SIG-M5 treated with dmso at 0.1 percent for 504 hours (cell line): ENCODE data around the gene CSMD2.

ENCODE experiments used
- DNase-seq: peaks from one replicate; lab custom pipeline; 2025; ENCODE audit not compliant: unreplicated experiment; lab: John Stamatoyannopoulos, UW

The CSMD2 gene

GRCh38 chr1:34009340-34009985 is 155.6 kb downstream of the CSMD2 start:
- DNase-seq = no peak

GRCh38 chr1:34007760-34008159 is 157.3 kb downstream of the CSMD2 start:
- DNase-seq = no peak

- no peak for DNase-seq
Measured at GRCh38 chr1:34005309-34005708, 159.7 kb downstream of the CSMD2 start.

GRCh38 chr1:34002810-34003209 is 162.2 kb downstream of the CSMD2 start:
- no peak for DNase-seq

GRCh38 chr1:33997127-33998036 is 167.6 kb downstream of the CSMD2 start:
- DNase-seq = no peak

- DNase-seq = no peak
Measured at GRCh38 chr1:33996281-33996680, 168.7 kb downstream of the CSMD2 start.

- no peak for DNase-seq
Measured at GRCh38 chr1:33993301-33993700, 171.7 kb downstream of the CSMD2 start.

GRCh38 chr1:33990281-33990680 is 174.7 kb downstream of the CSMD2 start:
- no peak for DNase-seq

GRCh38 chr1:33988161-33988560 is 176.9 kb downstream of the CSMD2 start:
- no peak for DNase-seq

GRCh38 chr1:33986390-33987095 is 178.5 kb downstream of the CSMD2 start:
- DNase-seq = no peak

- DNase-seq = no peak
Measured at GRCh38 chr1:33985656-33986055, 179.4 kb downstream of the CSMD2 start.

GRCh38 chr1:33984906-33985565 is 180.0 kb downstream of the CSMD2 start:
- DNase-seq = no peak

- no peak for DNase-seq
Measured at GRCh38 chr1:33982419-33982818, 182.6 kb downstream of the CSMD2 start.

GRCh38 chr1:33979341-33979740 is 185.7 kb downstream of the CSMD2 start:
- no peak for DNase-seq

GRCh38 chr1:33975961-33976360 is 189.1 kb downstream of the CSMD2 start:
- DNase-seq = no peak

- DNase-seq = no peak
Measured at GRCh38 chr1:33973799-33974545, 191.1 kb downstream of the CSMD2 start.

GRCh38 chr1:33972676-33973395 is 192.2 kb downstream of the CSMD2 start:
- DNase-seq = no peak

- no peak for DNase-seq
Measured at GRCh38 chr1:33971913-33972312, 193.1 kb downstream of the CSMD2 start.

GRCh38 chr1:33971018-33971710 is 193.9 kb downstream of the CSMD2 start:
- DNase-seq = no peak
